ENCODE measurements around the gene CFAP74.

CFAP74 gene

GRCh38 chr1:1914101-1914970 is 89.2 kb downstream of the CFAP74 start:
- no peak for DNase-seq

DNA sequence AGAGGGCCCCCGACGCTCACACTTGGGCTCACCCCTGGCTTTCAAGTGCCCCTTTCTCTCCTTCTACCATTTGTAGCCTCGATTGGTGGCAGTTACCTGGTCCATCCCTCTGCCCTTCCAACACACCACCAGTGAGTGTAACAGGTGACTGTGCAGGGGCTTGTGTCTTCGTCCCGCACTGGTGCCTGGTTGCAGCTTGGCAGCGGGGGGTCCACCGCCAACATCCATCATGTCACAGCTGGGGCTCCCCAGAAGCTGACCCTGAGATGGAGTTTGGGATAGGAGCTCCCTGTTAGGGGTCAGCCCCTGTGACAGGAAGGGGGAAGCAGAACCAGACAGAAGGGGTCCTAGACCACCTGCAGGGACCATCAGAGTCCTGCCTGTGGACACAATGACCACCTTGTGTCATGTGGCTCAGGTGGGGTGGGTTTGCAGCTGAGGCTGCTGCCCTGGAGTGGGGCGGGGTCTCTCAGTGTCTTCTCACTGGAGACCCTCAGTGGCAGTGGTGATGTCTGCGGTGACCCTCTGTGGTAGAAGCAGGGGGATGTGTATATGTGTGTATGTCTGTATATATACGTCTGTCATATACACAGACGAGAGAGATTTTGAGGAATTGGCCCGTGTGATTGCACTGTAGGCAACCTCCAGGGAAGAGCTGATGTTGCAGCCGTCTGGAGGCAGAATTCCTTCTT is 92.1 kb downstream of the CFAP74 start:
- no peak for DNase-seq

DNA sequence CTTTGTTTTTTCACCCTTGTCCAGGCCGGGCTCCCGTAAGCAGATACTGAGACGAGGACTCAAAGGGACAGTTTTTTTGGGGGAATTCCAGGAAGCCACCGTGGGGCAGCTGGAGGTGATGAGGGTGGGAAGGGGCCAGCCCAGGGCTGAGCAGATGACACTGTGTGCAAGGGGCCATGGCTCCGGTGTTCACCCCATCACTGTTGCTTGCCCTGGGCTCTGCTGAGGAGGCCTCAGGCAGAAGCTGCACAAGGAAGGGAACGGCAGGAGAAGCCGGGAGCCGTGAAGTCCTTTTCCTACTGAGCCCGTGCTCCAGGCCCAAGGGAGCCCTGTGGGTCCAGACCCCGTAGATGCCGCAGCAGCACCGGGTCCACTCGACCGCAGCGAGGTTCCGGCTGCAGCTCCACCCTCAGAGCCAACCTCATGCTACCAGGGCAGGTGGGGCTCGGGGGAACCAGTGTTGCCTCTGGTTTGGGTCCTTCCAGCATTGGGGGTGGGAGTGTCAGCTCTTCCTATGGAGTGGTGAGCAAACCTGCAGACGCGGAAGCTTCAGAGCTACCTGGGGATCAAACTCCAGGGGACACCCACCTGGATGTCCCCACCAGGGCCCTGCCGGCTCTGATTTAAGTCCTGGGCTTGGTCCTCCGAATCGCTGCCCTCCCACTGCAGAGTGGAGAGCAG is 92.8 kb downstream of the CFAP74 start:
- DNase-seq, result no peak

DNA sequence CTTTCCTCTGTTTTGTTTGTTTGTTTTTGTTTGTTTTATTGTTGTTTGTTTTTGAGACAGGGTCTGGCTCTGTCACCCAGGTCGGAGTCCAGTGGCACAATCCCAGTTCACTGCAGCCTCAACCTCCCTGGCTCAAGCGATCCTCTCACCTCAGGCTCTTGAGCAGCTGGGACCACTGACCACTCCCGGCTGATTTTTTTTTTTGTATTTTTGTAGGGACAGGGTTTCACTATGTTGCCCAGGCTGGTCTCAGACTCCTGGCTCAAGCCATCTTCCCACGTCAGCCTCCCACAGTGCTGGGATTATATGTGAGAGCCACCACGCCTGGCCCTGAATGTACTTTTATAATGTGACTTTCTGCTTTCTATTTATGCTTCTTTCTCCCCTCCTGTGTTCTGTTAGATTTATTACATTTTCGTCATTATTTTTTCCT is 93.5 kb downstream of the CFAP74 start:
- DNase-seq, result no peak

DNA sequence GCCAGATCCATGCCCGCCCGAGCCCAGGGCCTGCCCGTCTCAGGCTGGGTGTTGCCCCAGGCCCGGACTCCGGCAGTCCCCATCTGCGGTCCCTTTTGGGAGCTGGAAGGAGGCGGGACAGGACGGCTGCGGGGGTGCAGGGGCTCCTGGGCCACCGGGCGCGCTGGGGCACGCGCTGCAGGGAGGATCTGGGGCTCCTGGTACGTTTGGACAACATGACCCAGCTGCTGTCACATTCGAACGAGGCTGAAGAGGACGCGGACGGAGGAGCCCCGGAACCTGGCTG is 95.1 kb downstream of the CFAP74 start:
- no peak for DNase-seq

DNA sequence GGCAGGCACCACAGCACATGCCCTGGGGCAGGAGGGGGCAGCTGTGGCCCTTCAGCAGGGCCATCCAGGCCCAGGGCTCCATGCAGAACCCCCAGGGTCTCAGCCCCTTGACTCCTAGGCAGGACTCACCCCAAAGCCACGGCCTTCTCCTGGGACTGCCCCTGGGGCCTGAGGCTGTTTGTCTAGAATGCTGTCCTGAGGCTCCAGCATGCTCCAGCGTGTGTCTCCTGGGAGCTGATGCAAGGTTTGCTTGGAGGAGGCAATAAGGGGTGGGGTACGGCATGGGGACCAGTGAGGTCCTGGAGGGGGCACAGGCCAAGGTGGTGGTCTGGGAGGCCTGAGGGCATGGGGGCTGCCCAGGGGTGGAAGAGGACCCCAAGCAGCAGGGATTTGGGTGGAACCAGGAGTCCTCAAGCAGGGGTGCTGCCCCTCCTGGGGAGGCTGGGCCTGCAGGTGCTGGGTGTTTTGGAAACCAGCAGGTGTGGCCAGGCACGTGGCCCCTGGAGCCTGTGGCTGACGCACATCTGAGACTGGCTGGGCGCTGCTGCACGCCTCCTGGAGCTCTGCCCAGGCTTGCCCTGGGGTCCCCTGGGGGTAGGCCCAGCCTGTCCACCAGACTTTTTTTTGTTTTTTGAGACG is 96.4 kb downstream of the CFAP74 start:
- peak; percentile 23 for DNase-seq

GRCh38 chr1:1906185-1907097 is 97.1 kb downstream of the CFAP74 start:
- DNase-seq, result peak; percentile 76

GRCh38 chr1:1903224-1903623 is 100.4 kb downstream of the CFAP74 start:
- DNase-seq, result no peak

DNA sequence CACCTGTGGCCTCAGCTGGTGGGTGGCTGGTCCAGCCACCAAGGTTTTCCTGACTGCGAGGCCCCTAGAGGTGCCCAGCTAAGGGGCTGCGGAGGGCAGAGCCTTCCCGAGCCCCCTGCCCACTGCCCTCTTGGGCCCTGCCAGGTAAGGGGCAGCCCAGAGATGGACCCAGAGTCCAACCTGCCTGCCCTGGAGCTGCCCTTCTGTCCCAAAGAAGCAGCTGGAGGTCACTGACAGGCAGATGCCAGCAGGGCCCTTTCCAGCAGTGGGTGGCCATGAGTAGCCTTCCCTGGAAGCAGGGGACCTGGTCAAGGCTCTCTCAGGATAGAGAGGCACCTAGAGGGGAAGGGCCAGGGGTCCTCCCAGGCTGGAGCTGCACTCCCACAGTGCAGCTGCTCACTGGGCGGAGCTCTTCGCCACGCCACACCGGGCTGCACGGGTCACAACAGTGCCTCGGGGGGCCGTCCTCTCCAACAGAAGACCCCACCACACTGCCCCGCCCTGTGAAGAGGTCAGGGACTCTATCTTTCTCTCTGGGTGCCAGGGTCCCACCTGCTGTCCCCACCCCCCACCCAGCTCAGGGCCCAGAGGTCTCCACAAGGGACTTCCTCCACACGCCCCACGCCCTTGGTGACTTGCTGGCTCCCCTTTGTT is 101.8 kb downstream of the CFAP74 start:
- DNase-seq, result no peak

- no peak for DNase-seq
Observed at GRCh38 chr1:1900883-1901640, 102.5 kb downstream of the CFAP74 start.

DNA sequence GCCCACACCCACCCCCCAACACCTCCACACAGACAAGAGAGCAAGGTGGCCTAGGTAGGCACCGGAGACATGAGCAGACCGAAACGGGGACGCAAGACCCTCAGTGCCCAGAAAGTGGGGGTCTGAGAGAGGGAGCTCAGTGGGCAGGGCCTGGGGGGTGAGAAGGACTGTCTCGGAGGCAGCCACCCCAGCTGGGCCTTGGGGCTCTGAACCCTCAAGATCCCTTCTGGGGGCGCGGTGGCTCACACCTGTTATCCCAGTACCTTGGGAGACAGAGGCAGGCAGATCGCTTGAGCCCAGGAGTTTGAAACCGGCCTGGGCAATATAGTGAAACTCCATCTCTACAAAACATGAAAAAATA is 103.6 kb downstream of the CFAP74 start:
- no peak for DNase-seq

DNA sequence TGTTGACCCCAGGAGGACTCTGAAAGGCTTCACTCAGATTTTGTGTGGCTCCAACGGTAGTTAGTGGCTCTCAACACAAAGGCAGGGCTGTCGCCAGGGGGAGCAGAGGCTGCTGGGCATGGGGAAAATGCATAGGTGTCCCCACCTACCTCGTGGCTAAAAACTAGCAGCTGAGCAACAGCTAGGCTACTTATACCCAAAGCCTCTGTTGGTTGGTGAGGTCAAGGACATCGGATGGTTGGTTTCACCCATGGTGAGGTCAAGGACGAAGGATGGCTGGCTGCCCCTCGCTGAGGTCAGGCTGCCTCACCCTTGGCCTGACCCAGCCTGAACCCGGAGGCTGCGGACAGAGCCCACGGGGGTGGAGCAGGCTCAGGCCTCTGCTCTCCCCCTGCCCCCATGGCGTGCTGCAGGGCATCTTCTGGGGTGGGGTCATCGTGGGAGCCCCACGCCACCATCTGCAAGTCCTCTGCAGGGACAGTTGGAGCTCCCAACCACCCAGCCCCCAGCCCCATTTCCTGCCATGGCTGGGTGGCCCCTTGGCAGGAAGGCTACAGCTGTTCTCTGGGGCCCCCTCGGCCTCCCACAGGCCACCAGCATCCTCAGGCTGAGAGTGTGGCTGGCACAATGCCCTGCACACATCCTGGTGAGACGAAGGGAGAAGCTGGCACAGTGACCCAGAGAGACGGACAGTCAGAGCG is 104.2 kb downstream of the CFAP74 start:
- DNase-seq, result peak; percentile 20

DNA sequence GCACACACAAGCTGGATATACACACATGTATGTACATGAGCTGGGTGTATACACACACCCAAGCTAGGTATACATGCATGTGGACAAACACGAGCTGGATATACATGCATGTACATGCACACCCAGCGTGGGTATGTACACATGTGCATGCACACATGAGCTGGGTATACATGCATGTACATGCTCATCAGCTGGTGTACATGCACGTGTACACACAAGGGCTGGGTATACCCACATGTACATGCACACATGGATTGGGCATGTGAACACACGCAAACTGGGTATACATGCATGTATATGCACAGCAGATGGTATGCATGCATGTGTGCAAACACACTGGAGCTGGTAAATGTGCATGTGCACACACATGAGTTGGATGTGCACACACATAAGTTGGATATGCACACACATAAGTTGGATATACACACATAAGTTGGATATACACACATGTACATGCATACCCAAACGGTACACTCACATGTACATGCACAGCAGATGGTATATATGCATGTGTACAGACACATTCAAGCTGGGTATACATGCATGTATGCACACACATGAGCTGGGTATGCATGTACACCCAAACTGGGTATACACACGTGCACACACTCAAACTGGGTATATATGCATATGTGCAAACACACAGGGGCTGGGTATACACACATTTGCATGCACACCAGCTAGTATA is 105.2 kb downstream of the CFAP74 start:
- DNase-seq, result no peak

GRCh38 chr1:1895456-1896336 is 107.9 kb downstream of the CFAP74 start:
- no peak for DNase-seq

GRCh38 chr1:1895060-1895418 is 108.5 kb downstream of the CFAP74 start:
- DNase-seq, result no peak

DNA sequence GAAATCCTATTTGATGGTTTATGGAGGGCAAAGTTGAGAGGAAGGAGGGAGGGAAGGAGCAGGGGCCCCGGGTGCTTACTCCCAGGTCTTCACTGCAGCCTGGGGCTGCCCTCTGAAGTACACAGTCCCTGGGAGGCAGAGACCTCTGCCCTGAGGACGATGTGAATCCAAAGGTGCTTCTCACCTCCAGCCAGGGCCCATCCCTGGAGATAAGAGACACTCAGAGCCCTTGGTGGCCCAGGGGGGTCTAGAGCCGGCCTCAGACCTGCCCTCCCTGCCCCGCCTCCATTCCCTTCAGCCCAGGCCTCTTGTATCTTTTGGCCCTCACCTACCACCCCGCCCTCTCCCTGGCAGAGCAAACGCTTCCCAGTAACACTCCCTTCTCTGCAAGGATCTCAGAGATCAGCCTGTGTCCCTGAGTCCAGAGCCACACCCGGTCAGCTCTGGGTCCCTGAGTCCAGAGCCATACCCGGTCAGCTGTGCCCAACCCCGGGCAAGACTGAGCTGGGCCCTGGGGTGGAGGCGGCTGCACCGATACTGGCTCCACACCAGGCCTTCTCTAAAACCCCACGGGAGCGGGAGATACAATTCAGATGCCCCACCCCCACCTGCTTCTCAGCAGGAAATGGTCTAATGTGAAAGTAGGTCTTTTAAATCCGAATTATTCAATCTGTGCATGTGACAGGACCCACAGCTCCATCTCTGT is 109.1 kb downstream of the CFAP74 start:
- no peak for DNase-seq

DNA sequence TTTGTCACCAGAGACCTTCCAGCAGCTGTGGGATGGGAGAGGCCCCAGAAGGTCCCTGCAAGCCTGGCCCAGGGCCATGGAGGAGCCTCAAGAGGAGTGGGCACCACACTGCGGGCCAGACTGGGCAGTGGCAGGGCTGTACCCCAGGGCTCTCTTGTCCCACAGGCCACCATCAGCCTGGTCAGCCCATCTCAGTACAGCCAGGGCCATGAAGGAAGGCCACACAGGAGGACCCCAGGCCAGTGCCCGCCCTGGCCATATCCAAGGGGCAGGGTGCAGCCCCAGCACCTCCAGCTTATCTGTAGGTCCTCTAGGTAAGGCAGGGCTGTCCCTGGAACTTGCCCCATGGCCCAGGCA is 109.6 kb downstream of the CFAP74 start:
- DNase-seq, result no peak

- no peak for DNase-seq
Observed at GRCh38 chr1:1893291-1893985, 110.1 kb downstream of the CFAP74 start.

Measured in CD4-positive, alpha-beta T cell treated with Interferon gamma for 1 hour (primary cell).